ENCODE results near the gene IRGC. TPM values are rescaled to one million over a fixed set of nuclear protein-coding genes. Genes with fewer than 3 reads are reported as not detected.

The IRGC gene
- total RNA-seq, 2 experiments from 2014 or later: not detected

DNA sequence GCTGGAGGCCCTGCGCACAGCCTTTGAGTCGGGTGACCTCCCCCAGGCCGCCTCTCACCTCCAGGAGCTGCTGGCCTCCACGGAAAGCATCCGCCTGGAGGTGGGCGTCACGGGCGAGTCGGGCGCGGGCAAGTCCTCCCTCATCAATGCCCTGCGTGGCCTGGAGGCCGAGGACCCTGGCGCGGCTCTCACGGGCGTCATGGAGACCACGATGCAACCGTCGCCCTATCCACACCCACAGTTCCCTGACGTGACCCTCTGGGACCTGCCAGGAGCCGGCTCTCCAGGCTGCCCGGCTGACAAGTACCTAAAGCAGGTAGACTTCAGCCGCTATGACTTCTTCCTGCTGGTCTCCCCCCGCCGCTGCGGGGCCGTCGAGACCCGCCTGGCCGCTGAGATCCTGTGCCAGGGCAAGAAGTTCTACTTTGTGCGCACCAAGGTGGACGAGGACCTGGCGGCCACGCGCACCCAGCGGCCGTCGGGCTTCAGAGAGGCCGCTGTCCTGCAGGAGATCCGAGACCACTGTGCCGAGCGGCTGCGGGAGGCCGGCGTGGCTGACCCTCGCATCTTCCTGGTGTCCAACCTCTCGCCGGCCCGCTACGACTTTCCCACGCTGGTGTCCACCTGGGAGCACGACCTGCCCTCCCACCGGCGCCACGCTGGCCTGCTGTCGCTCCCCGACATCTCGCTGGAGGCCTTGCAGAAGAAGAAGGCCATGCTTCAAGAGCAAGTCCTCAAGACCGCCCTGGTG, 2.9 kb downstream of the IRGC start:
- CTCF ChIA-PET: no interaction called here
- Mint-ChIP-seq H3K9me3 (no peaks in the 10 kb centered on the region), H3K27me3 (peaks cover 4% of the 10 kb centered on the region), H3K36me3 (ENCODE audit: low read depth) (no peaks in the 10 kb centered on the region), H3K27ac (no peak overlapping the region), H3K4me1 (ENCODE audit: low read depth) (no peaks in the 10 kb centered on the region), H3K4me3 (no peak overlapping the region)
- POLR2A ChIA-PET: no interaction called here
- Histone ChIP-seq H3K36me3 (ENCODE audit: insufficient read depth, low read length) (no peaks in the 10 kb centered on the region), H3K27ac (ENCODE audit: low read depth in 1 of 2, low read length in 2 of 2) (no peak overlapping the region), H3K27me3 (ENCODE audit: control insufficient read depth in 1 of 2, insufficient read depth in 2 of 2, low read length in 2 of 2) (peaks cover 0 to 3% of the 10 kb centered on the region in 2 experiments), H3K4me1 (ENCODE audit: insufficient read depth, low read length) (no peaks in the 10 kb centered on the region), H3K4me3 (ENCODE audit: low read length) (no peak overlapping the region), H3K9me3 (ENCODE audit: control insufficient read depth in 1 of 2, insufficient read depth in 1 of 2, low read length in 2 of 2) (no peaks in the 10 kb centered on the region)
- intact Hi-C loops (cut with DNase I, micrococcal nuclease): no loop called here
- ATAC-seq (ENCODE audit: poor library complexity) (no peak), DNase-seq (no peak)
- TF ChIP-seq, protein P1, sequence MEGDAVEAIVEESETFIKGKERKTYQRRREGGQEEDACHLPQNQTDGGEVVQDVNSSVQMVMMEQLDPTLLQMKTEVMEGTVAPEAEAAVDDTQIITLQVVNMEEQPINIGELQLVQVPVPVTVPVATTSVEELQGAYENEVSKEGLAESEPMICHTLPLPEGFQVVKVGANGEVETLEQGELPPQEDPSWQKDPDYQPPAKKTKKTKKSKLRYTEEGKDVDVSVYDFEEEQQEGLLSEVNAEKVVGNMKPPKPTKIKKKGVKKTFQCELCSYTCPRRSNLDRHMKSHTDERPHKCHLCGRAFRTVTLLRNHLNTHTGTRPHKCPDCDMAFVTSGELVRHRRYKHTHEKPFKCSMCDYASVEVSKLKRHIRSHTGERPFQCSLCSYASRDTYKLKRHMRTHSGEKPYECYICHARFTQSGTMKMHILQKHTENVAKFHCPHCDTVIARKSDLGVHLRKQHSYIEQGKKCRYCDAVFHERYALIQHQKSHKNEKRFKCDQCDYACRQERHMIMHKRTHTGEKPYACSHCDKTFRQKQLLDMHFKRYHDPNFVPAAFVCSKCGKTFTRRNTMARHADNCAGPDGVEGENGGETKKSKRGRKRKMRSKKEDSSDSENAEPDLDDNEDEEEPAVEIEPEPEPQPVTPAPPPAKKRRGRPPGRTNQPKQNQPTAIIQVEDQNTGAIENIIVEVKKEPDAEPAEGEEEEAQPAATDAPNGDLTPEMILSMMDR (IDR thresholded peaks at IDR 0.05): no peak

DNA sequence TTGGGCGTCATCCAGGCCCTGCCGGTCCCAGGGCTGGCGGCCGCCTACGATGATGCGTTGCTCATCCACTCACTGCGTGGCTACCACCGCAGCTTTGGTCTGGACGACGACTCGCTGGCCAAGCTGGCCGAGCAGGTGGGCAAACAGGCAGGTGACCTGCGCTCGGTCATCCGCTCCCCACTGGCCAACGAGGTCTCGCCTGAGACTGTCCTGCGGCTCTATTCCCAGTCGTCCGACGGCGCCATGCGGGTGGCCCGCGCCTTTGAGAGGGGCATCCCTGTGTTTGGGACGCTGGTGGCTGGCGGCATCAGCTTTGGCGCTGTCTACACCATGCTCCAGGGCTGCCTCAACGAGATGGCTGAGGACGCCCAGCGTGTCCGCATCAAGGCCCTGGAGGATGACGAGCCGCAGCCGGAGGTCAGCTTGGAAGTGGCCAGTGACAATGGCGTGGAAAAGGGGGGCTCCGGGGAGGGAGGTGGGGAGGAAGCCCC, 3.5 kb downstream of the IRGC start:
- Histone ChIP-seq H3K27me3 (ENCODE audit: control insufficient read depth in 1 of 2, insufficient read depth in 2 of 2, low read length in 2 of 2) (peaks cover 0 to 3% of the 10 kb centered on the region in 2 experiments), H3K36me3 (ENCODE audit: insufficient read depth, low read length) (no peaks in the 10 kb centered on the region), H3K4me3 (ENCODE audit: low read length) (no peak overlapping the region), H3K27ac (ENCODE audit: low read depth in 1 of 2, low read length in 2 of 2) (no peak overlapping the region), H3K9me3 (ENCODE audit: control insufficient read depth in 1 of 2, insufficient read depth in 1 of 2, low read length in 2 of 2) (no peaks in the 10 kb centered on the region), H3K4me1 (ENCODE audit: insufficient read depth, low read length) (no peaks in the 10 kb centered on the region)
- no peaks in the 10 kb centered on the region for H3K36me3 Mint-ChIP-seq (ENCODE audit: low read depth)
- ATAC-seq (ENCODE audit: poor library complexity) (no peak), DNase-seq (no peak)
- no peaks in the 10 kb centered on the region for H3K4me1 Mint-ChIP-seq (ENCODE audit: low read depth)
- TF ChIP-seq, protein P1 (IDR thresholded peaks at IDR 0.05): no peak
- ChIA-PET POLR2A (no interaction called here), CTCF (no interaction called here)
- no peak overlapping the region for H3K27ac Mint-ChIP-seq
- no peak overlapping the region for H3K4me3 Mint-ChIP-seq
- H3K27me3 Mint-ChIP-seq: peaks cover 3% of the 10 kb centered on the region
- no peaks in the 10 kb centered on the region for H3K9me3 Mint-ChIP-seq
- intact Hi-C loops (cut with DNase I, micrococcal nuclease): no loop called here

DNA sequence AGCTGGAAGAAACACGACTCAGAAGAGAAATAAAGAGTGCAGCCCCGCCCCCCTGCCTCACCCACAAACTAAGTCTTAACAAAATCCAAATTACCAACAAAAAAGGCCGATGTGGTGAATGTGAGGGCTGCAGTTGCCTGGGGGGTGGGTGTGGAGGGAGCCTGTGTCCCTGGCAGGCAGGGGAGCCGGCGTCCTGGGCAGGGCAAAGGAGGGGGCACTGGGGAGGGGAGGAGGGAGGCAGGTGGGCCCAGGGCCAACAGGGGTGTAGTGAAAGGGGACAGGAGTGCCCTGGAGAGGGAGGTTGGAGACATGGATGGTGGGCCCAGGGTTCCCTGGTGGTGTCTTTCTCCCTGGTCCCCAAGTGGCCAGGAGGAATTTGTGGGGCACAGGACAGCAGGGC, 4.0 kb downstream of the IRGC start:
- intact Hi-C loops (cut with DNase I, micrococcal nuclease): no loop called here
- H3K27me3 ChIP-seq (ENCODE audit: control insufficient read depth in 1 of 2, insufficient read depth in 2 of 2, low read length in 2 of 2): peaks cover 0 to 3% of the 10 kb centered on the region in 2 experiments
- Mint-ChIP-seq H3K4me1 (ENCODE audit: low read depth) (no peaks in the 10 kb centered on the region), H3K27me3 (no peaks in the 10 kb centered on the region), H3K27ac (no peak overlapping the region), H3K9me3 (no peaks in the 10 kb centered on the region), H3K36me3 (ENCODE audit: low read depth) (no peaks in the 10 kb centered on the region), H3K4me3 (no peak overlapping the region)
- H3K4me3 ChIP-seq (ENCODE audit: low read length): no peak overlapping the region
- H3K27ac ChIP-seq (ENCODE audit: low read depth in 1 of 2, low read length in 2 of 2): no peak overlapping the region
- no peak for ATAC-seq (ENCODE audit: poor library complexity)
- TF ChIP-seq, protein P1 (IDR thresholded peaks at IDR 0.05): no peak
- ChIA-PET POLR2A (no interaction called here), CTCF (no interaction called here)
- H3K36me3 ChIP-seq (ENCODE audit: insufficient read depth, low read length): no peaks in the 10 kb centered on the region
- DNase-seq: no peak
- no peaks in the 10 kb centered on the region for H3K9me3 ChIP-seq (ENCODE audit: control insufficient read depth in 1 of 2, insufficient read depth in 1 of 2, low read length in 2 of 2)
- no peaks in the 10 kb centered on the region for H3K4me1 ChIP-seq (ENCODE audit: insufficient read depth, low read length)
